Caki2 (cell line): Measurements from ENCODE around the gene AATF. TPM values are rescaled to one million over a fixed set of nuclear protein-coding genes. Genes with fewer than 3 reads are reported as not detected.

ENCODE experiments used
- total RNA-seq: library from RNA; depleted of rRNA; stranded (reverse); fragments of >200 nt; shearing (Covaris generic); gene quantifications from 2 replicates; pipeline ENCODE4 v1.2.3, GENCODE V29; 2014; ENCODE audit warnings: low replicate concordance; rRNA removed

The AATF gene
- total RNA-seq, 1 experiment from 2014 or later, result 49.9 TPM

Other genes starting within 250 kb of the AATF start
- gene LHX1, start 11.5 kb upstream of the AATF start, total RNA-seq, result 4.0 and 6.9 TPM in 2 replicates